HG03442 (cell line): ENCODE measurements around the gene OSM.
A peak's percentile ranks its signal among the peaks of the same experiment; 100 is the strongest.

Experiments used
- ATAC-seq: cut with Tn5 transposase; IDR thresholded peaks from one replicate; pipeline ENCODE4 v1.9.1; 2021; ENCODE audit warnings: mild to moderate bottlenecking, moderate library complexity; ENCODE audit not compliant: unreplicated experiment

The OSM gene

GRCh38 chr22:30266445-30267381, at the start of gene OSM:
OSM (minus strand) TSS chr22:30266851; CDS start chr22:30266799, 52 bp downstream.
- no peak for ATAC-seq

- ATAC-seq: no peak
Observed at GRCh38 chr22:30315962-30316576, 49.4 kb upstream of the OSM start.

- ATAC-seq: no peak
Observed at GRCh38 chr22:30314915-30315314, 48.3 kb upstream of the OSM start.

- no peak for ATAC-seq
Observed at GRCh38 chr22:30313527-30314363, 47.1 kb upstream of the OSM start.

- no peak for ATAC-seq
Observed at GRCh38 chr22:30312053-30312452, 45.4 kb upstream of the OSM start.

GRCh38 chr22:30310881-30311771, 44.5 kb upstream of the OSM start:
- no peak for ATAC-seq

- peak; percentile 33 for ATAC-seq
Observed at GRCh38 chr22:30309951-30310741, 43.5 kb upstream of the OSM start.

- no peak for ATAC-seq
Observed at GRCh38 chr22:30308518-30309230, 42.0 kb upstream of the OSM start.

- no peak for ATAC-seq
Observed at GRCh38 chr22:30308093-30308492, 41.4 kb upstream of the OSM start.

- no peak for ATAC-seq
Observed at GRCh38 chr22:30307041-30307574, 40.5 kb upstream of the OSM start.

GRCh38 chr22:30306627-30307011, 40.0 kb upstream of the OSM start:
- ATAC-seq: no peak

GRCh38 chr22:30305906-30306626, 39.4 kb upstream of the OSM start:
- ATAC-seq: no peak

GRCh38 chr22:30305519-30305905, 38.9 kb upstream of the OSM start:
- peak; percentile 38 for ATAC-seq

GRCh38 chr22:30304495-30305244, 38.0 kb upstream of the OSM start:
- ATAC-seq: no peak

- no peak for ATAC-seq
Observed at GRCh38 chr22:30302810-30303138, 36.1 kb upstream of the OSM start.

GRCh38 chr22:30301995-30302809, 35.6 kb upstream of the OSM start:
- ATAC-seq: no peak

GRCh38 chr22:30299322-30299721, 32.7 kb upstream of the OSM start:
- ATAC-seq: no peak
